ENCODE measurements around the gene PRMT3. TPM values are rescaled to one million over a fixed set of nuclear protein-coding genes. Genes with fewer than 3 reads are reported as not detected.

Gene PRMT3
- total and polyA plus RNA-seq, 2 of the 4 experiments (the other 2 are of a cell fraction): 8.8 to 11.3 TPM

GRCh38 chr11:20353829-20354434 is 33.6 kb upstream of the PRMT3 start:
- Histone ChIP-seq H2AFZ (replicated peaks; ENCODE audit: low read length, poor library complexity) (no peak overlapping the region), H2AK5ac (ENCODE audit: low read depth, low read length) (no peak overlapping the region), H4K91ac (ENCODE audit: insufficient read depth, low read depth, low read length) (no peak overlapping the region), H3K4me1 (ENCODE audit: control insufficient read depth, insufficient read depth, low read length) (no peaks in the 10 kb centered on the region), H3K18ac (ENCODE audit: low read depth, low read length) (no peak overlapping the region), H3K27me3 (ENCODE audit: control insufficient read depth, insufficient read depth, low read length) (peaks cover 15% of the 10 kb centered on the region), H3K4me2 (ENCODE audit: low read depth, low read length) (no peak overlapping the region), H4K8ac (ENCODE audit: low read depth in 2 of 2, low read length in 2 of 2) (no peak overlapping the region), H3K36me3 (ENCODE audit: control insufficient read depth, insufficient read depth, low read length) (no peaks in the 10 kb centered on the region), H3K23ac (ENCODE audit: low read depth, low read length) (no peak overlapping the region), H4K20me1 (ENCODE audit: insufficient read depth, low read length) (no peaks in the 10 kb centered on the region), H2BK15ac (ENCODE audit: low read depth, low read length) (no peak overlapping the region), H3K9me1 (ENCODE audit: insufficient read depth, low read length) (no peaks in the 10 kb centered on the region), H4K5ac (ENCODE audit: low read depth, low read length) (no peak overlapping the region), H3K27ac (ENCODE audit: insufficient read depth, low read length) (no peak overlapping the region), H2BK5ac (ENCODE audit: low read depth, low read length, poor library complexity, severe bottlenecking) (no peak overlapping the region), H2BK120ac (ENCODE audit: low read depth, low read length) (no peak overlapping the region), H3K4me3 (ENCODE audit: insufficient read depth, low read depth, low read length) (no peak overlapping the region), H3K56ac (ENCODE audit: extremely low read depth, insufficient read depth, low read length) (no peak overlapping the region), H3K4ac (ENCODE audit: low read depth, low read length) (no peak overlapping the region), H2AK9ac (replicated peaks; ENCODE audit: low read depth, low read length, poor library complexity) (no peak overlapping the region), H3K9ac (ENCODE audit: low read depth, low read length) (no peak overlapping the region), H3K79me1 (ENCODE audit: low read depth in 1 of 2, low read length in 2 of 2) (no peaks in the 10 kb centered on the region), H2BK20ac (ENCODE audit: low read depth, low read length) (no peak overlapping the region), H3K9me3 (ENCODE audit: control insufficient read depth, insufficient read depth, low read length) (no peaks in the 10 kb centered on the region), H3K14ac (replicated peaks; ENCODE audit: low read depth, low read length) (no peak overlapping the region)
- dilution Hi-C loops (cut with HindIII; ENCODE audit: low sequenced_read_pairs, unreplicated experiment): no loop called here
- intact Hi-C loops (cut with micrococcal nuclease): loop anchor here (2.0 to 5.0 kb wide), 4 partner anchors 403 to 797 kb away; no protein-coding TSS in a partner anchor
- no TSS peak for BruUV-seq (replicated peaks)
- TF ChIP-seq, protein P1, sequence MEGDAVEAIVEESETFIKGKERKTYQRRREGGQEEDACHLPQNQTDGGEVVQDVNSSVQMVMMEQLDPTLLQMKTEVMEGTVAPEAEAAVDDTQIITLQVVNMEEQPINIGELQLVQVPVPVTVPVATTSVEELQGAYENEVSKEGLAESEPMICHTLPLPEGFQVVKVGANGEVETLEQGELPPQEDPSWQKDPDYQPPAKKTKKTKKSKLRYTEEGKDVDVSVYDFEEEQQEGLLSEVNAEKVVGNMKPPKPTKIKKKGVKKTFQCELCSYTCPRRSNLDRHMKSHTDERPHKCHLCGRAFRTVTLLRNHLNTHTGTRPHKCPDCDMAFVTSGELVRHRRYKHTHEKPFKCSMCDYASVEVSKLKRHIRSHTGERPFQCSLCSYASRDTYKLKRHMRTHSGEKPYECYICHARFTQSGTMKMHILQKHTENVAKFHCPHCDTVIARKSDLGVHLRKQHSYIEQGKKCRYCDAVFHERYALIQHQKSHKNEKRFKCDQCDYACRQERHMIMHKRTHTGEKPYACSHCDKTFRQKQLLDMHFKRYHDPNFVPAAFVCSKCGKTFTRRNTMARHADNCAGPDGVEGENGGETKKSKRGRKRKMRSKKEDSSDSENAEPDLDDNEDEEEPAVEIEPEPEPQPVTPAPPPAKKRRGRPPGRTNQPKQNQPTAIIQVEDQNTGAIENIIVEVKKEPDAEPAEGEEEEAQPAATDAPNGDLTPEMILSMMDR (conservative IDR thresholded peaks at IDR 0.05; ENCODE audit: low read depth, low read length): peak; percentile 80
- TF ChIP-seq RAD21 (IDR thresholded peaks at IDR 0.05; ENCODE audit: low read length) (peak; percentile 66), CEBPB (IDR thresholded peaks at IDR 0.05; ENCODE audit: low read depth, low read length) (no peak), POLR2A (IDR thresholded peaks at IDR 0.05; ENCODE audit: low read depth, low read length) (no peak), CHD1 (IDR thresholded peaks at IDR 0.05; ENCODE audit: low read depth, low read length) (no peak), RCOR1 (IDR thresholded peaks at IDR 0.05; ENCODE audit: insufficient replicate concordance, low read length) (no peak), SMC3 (IDR thresholded peaks at IDR 0.05; ENCODE audit: low read depth, low read length) (peak; percentile 57)
- TF ChIP-seq, protein P2, sequence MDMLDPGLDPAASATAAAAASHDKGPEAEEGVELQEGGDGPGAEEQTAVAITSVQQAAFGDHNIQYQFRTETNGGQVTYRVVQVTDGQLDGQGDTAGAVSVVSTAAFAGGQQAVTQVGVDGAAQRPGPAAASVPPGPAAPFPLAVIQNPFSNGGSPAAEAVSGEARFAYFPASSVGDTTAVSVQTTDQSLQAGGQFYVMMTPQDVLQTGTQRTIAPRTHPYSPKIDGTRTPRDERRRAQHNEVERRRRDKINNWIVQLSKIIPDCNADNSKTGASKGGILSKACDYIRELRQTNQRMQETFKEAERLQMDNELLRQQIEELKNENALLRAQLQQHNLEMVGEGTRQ (IDR thresholded peaks at IDR 0.05; ENCODE audit: low read depth, low read length): no peak
- TF ChIP-seq, protein P3, sequence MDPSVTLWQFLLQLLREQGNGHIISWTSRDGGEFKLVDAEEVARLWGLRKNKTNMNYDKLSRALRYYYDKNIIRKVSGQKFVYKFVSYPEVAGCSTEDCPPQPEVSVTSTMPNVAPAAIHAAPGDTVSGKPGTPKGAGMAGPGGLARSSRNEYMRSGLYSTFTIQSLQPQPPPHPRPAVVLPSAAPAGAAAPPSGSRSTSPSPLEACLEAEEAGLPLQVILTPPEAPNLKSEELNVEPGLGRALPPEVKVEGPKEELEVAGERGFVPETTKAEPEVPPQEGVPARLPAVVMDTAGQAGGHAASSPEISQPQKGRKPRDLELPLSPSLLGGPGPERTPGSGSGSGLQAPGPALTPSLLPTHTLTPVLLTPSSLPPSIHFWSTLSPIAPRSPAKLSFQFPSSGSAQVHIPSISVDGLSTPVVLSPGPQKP (IDR thresholded peaks at IDR 0.05; ENCODE audit: borderline replicate concordance, low read depth, low read length): no peak
- peak; percentile 81 for ATAC-seq (ENCODE audit: low read depth)
- DNase-seq: peak; percentile 48
- POLR2A ChIA-PET (ENCODE audit: unreplicated experiment): no interaction called here
- CTCF ChIA-PET: interaction anchor here (0.6 to 4.7 kb wide), 9 partner anchors 9 to 1073 kb away, joined by 3 to 21 read pairs (median 4); partner anchors contain the start of gene HTATIP2
- whole genome bisulfite sequencing, 2 experiments (ENCODE audit: extremely low coverage in 2 of 2, insufficient read length in 1 of 2): no CpG with 5 or more reads among the region's 6 CpGs
- in situ Hi-C loops (cut with MboI; ENCODE audit: low sequenced_read_pairs): loop anchor here (5.0 to 25.0 kb wide), 2 partner anchors 227 to 417 kb away; no protein-coding TSS in a partner anchor
